K562 (cell line): ENCODE data around the gene TP53TG5. TPM values are rescaled to one million over a fixed set of nuclear protein-coding genes. Genes with fewer than 3 reads are reported as not detected.

Experiments used
- CEBPG ChIP-seq, 3 experiments: fragments of 200-800 bp in 1 of 3; sonication (Bioruptor generic) in 1 of 3; sonication (generic) in 1 of 3; formaldehyde crosslinking in 1 of 3; IDR thresholded peaks in 2 of 3; conservative IDR thresholded peaks in 1 of 3; 2 replicates each; pipeline versions ENCODE4 v1.6.1 to v1.8.0; 2016 to 2022; ENCODE audit warnings: missing compliant biosample characterization in 2 of 3, missing genetic modification characterization in 2 of 3, mild to moderate bottlenecking in 1 of 3, missing genetic modification reagents in 1 of 3
- REST ChIP-seq, 2 experiments: fragments of 450-650 bp; formaldehyde crosslinking in 1 of 2; IDR thresholded peaks; 2 replicates each; pipeline versions ENCODE4 v1.4.0 to v1.6.1; 2014 to 2020; ENCODE audit warnings: mild to moderate bottlenecking in 2 of 2, borderline replicate concordance in 1 of 2, low read depth in 1 of 2
- ZFP36 ChIP-seq: fragments of 150-350 bp; IDR thresholded peaks from 2 replicates; pipeline ENCODE4 v1.6.1; 2018; ENCODE audit warnings: low read length, low read depth; ENCODE audit not compliant: partially characterized antibody
- polyA plus RNA-seq, 8 experiments: library from polyadenylated mRNA; depleted of rRNA in 4 of 8; stranded (reverse) in 5 of 8; unstranded in 3 of 8; fragments of >200 nt; fragmentation: Nextera tagmentation in 2 of 8; fragmentation: Illumina TruSeq in 1 of 8; extraction: Ambion mirVana in 2 of 8; extraction: Trizol in 1 of 8; gene quantifications; 2 replicates each; pipeline versions ENCODE4 v1.2.1 to v1.2.3, GENCODE V29; 2011 to 2014; ENCODE audit warnings: inconsistent platforms in 1 of 8, missing spikeins in 1 of 8
- total RNA-seq, 7 experiments: library from RNA; depleted of rRNA in 6 of 7; stranded (reverse); fragments of >200 nt in 6 of 7; fragmentation: Illumina TruSeq in 2 of 7; extraction: Trizol in 2 of 7; gene quantifications; 2 replicates each; pipeline versions ENCODE4 v1.2.1 to v1.2.3, GENCODE V29; 2011 to 2021; ENCODE audit warnings: low replicate concordance in 1 of 7

The TP53TG5 gene
- total and polyA plus RNA-seq, 9 of the 15 experiments (the other 6 are each of a cell fraction or from before 2014, with no cell fraction given), result 0.04 to 0.05 (median 0.04) TPM; not detected in 6

- TF ChIP-seq REST (IDR thresholded peaks at IDR 0.05; ENCODE audit: borderline replicate concordance), result peak; percentile 48; the same call in 1 of the 2 replicates
- no peak for TF ChIP-seq REST (CRISPR knock-in tag; IDR thresholded peaks at IDR 0.05; ENCODE audit: low read depth)
- TF ChIP-seq ZFP36, result peak; percentile 70
- TF ChIP-seq CEBPG (CRISPR knock-in tag; IDR thresholded peaks at IDR 0.05), result peak; percentile 62
- peak; percentile 11 to 44; a peak in 1 of 4 replicates for TF ChIP-seq CEBPG (tag; conservative IDR thresholded peaks at IDR 0.05 in 1 of 2, IDR thresholded peaks at IDR 0.05 in 1 of 2)
Observed at GRCh38 chr20:45427236-45428149, 49.4 kb upstream of the TP53TG5 start (continued).
